ENCODE data around the gene CNTROB. TPM values are rescaled to one million over a fixed set of nuclear protein-coding genes. Genes with fewer than 3 reads are reported as not detected.

CNTROB gene
- total RNA-seq = 10 to 100 TPM in 1 of 4 donors, 1 to 10 TPM in 3; 3.6 to 14.3 (median 7.2) TPM

GRCh38 chr17:7931709-7932482 is at the start of gene CNTROB, which contains the start of gene TRAPPC1:
Gene CNTROB, plus strand, starts transcription at chr17:7932206. Its CDS starts 874 bp downstream, at chr17:7933080.
Gene TRAPPC1, minus strand, starts transcription at chr17:7931946. Its CDS starts 117 bp downstream, at chr17:7931829.
- in situ Hi-C loops (cut with MboI; ENCODE audit: low sequenced_read_pairs in 4 of 4) (loop anchor here in 1 of 4 donors (5.0 kb wide), 1 partner anchor 55 kb away; no protein-coding TSS in a partner anchor), intact Hi-C loops (cut with DNase I; ENCODE audit: low total_unique reads) (loop anchor here (1.0 to 5.0 kb wide), 4 partner anchors 17 to 75 kb away; partner anchors contain the start of genes CYB5D1, NAA38 and TMEM88)
- Histone ChIP-seq H3K9me3 (no peaks in the 10 kb centered on the region), H3K36me3 (peaks cover 0 to 26% of the 10 kb centered on the region in 2 donors), H3K27me3 (no peaks in the 10 kb centered on the region), H3K4me3 (peak within 1 kb of the TSS; percentile 85 to 97 (median 94)), H3K4me1 (peaks cover 17 to 19% of the 10 kb centered on the region in 2 donors), H3K27ac (peak within 1 kb of the TSS; percentile 83 to 90 (median 87))
- TF ChIP-seq CTCF (IDR thresholded peaks at IDR 0.05 in 4 of 5, conservative IDR thresholded peaks at IDR 0.05 in 1 of 5) (no peak), POLR2A (IDR thresholded peaks at IDR 0.05) (peak; percentile 78)
- ATAC-seq (peak; percentile 97 to 98), DNase-seq (peak; percentile 99 to 100)

- Histone ChIP-seq H3K9me3 (no peaks in the 10 kb centered on the region), H3K36me3 (no peaks in the 10 kb centered on the region), H3K27ac (no peak overlapping the region), H3K4me3 (no peak overlapping the region), H3K27me3 (peaks cover 28 to 47% (median 38%) of the 10 kb centered on the region in 3 donors), H3K4me1 (peaks cover 18 to 21% of the 10 kb centered on the region in 2 donors)
- ATAC-seq (no peak), DNase-seq (no peak)
- in situ Hi-C loops (cut with MboI; ENCODE audit: low sequenced_read_pairs in 4 of 4) (loop anchor here in 1 of 4 donors (25.0 kb wide), 1 partner anchor 145 kb away; no protein-coding TSS in a partner anchor), intact Hi-C loops (cut with DNase I; ENCODE audit: low total_unique reads) (loop anchor here (10.0 kb wide), 1 partner anchor 172 kb away; no protein-coding TSS in a partner anchor)
- TF ChIP-seq CTCF (IDR thresholded peaks at IDR 0.05 in 4 of 5, conservative IDR thresholded peaks at IDR 0.05 in 1 of 5) (no peak), POLR2A (IDR thresholded peaks at IDR 0.05) (no peak)
These were observed 49.4 kb upstream of the CNTROB start for GRCh38 chr17:7882629-7883028.

GRCh38 chr17:7883781-7884386 is 48.1 kb upstream of the CNTROB start:
- intact Hi-C loops (cut with DNase I; ENCODE audit: low total_unique reads) (loop anchor here (10.0 kb wide), 1 partner anchor 171 kb away; no protein-coding TSS in a partner anchor), in situ Hi-C loops (cut with MboI; ENCODE audit: low sequenced_read_pairs in 4 of 4) (loop anchor here in 1 of 4 donors (25.0 kb wide), 1 partner anchor 147 kb away; no protein-coding TSS in a partner anchor)
- Histone ChIP-seq H3K36me3 (no peaks in the 10 kb centered on the region), H3K4me1 (peaks cover 28 to 33% of the 10 kb centered on the region in 2 donors), H3K27me3 (peaks cover 28 to 47% (median 35%) of the 10 kb centered on the region in 3 donors), H3K27ac (peak overlapping the region in 3 of 4 donors; percentile 10 to 42 (median 17)), H3K4me3 (no peak overlapping the region), H3K9me3 (no peaks in the 10 kb centered on the region)
- DNase-seq = no peak
- no peak for ATAC-seq
- TF ChIP-seq CTCF (IDR thresholded peaks at IDR 0.05 in 4 of 5, conservative IDR thresholded peaks at IDR 0.05 in 1 of 5) = no peak
- TF ChIP-seq POLR2A (IDR thresholded peaks at IDR 0.05) = no peak

- in situ Hi-C loops (cut with MboI; ENCODE audit: low sequenced_read_pairs in 4 of 4) (loop anchor here in 1 of 4 donors (25.0 kb wide), 1 partner anchor 147 kb away; no protein-coding TSS in a partner anchor), intact Hi-C loops (cut with DNase I; ENCODE audit: low total_unique reads) (loop anchor here (10.0 kb wide), 1 partner anchor 170 kb away; no protein-coding TSS in a partner anchor)
- Histone ChIP-seq H3K4me3 (peak overlapping the region; percentile 64 to 74 (median 68)), H3K4me1 (peaks cover 36 to 42% of the 10 kb centered on the region in 2 donors), H3K27me3 (peaks cover 27 to 40% (median 28%) of the 10 kb centered on the region in 3 donors), H3K9me3 (no peaks in the 10 kb centered on the region), H3K36me3 (no peaks in the 10 kb centered on the region), H3K27ac (peak overlapping the region; percentile 77 to 89 (median 81))
- DNase-seq (no peak), ATAC-seq (no peak)
- no peak for TF ChIP-seq CTCF (IDR thresholded peaks at IDR 0.05 in 4 of 5, conservative IDR thresholded peaks at IDR 0.05 in 1 of 5)
- no peak for TF ChIP-seq POLR2A (IDR thresholded peaks at IDR 0.05)
These were observed 47.2 kb upstream of the CNTROB start for GRCh38 chr17:7884581-7885366.
